CD4-positive, alpha-beta T cell treated with Interleukin-6 for 4 hours (primary cell): ENCODE measurements around the gene TTC24.
"Not testable (repeated sequence)": the region's sequence is repeated elsewhere in the genome, so short reads cannot be mapped to it uniquely, and the experiment has no call there.

Source experiments
- DNase-seq: peaks from one replicate; pipeline ENCODE4 v3.0.0-alpha.2; 2020; ENCODE audit warnings: mixed read lengths

Gene TTC24

GRCh38 chr1:156589546-156589945 is 10.0 kb downstream of the TTC24 start:
- DNase-seq, result no peak

GRCh38 chr1:156590326-156591180 is 11.0 kb downstream of the TTC24 start:
- DNase-seq, result no peak

- peak; percentile 22 for DNase-seq
Observed at GRCh38 chr1:156591181-156591431, 11.6 kb downstream of the TTC24 start.

GRCh38 chr1:156591432-156592157 is 12.1 kb downstream of the TTC24 start, which contains the start of gene NAXE:
NAXE (plus strand) TSS chr1:156591776; CDS start chr1:156591805, 29 bp downstream.
- peak; percentile 82 for DNase-seq

GRCh38 chr1:156592158-156592909 is 12.8 kb downstream of the TTC24 start:
- DNase-seq, result no peak

GRCh38 chr1:156592910-156593660 is 13.6 kb downstream of the TTC24 start:
- no peak for DNase-seq

- DNase-seq, result no peak
Observed at GRCh38 chr1:156593661-156593989, 14.1 kb downstream of the TTC24 start.

- no peak for DNase-seq
Observed at GRCh38 chr1:156594190-156594589, 14.7 kb downstream of the TTC24 start.

GRCh38 chr1:156595016-156595415 is 15.5 kb downstream of the TTC24 start:
- no peak for DNase-seq

- DNase-seq, result no peak
Observed at GRCh38 chr1:156596426-156596825, 16.9 kb downstream of the TTC24 start.

- no peak for DNase-seq
Observed at GRCh38 chr1:156598125-156598524, 18.6 kb downstream of the TTC24 start.

- no peak for DNase-seq
Observed at GRCh38 chr1:156598731-156599432, 19.4 kb downstream of the TTC24 start.

GRCh38 chr1:156599811-156600210 is 20.3 kb downstream of the TTC24 start:
- DNase-seq, result no peak

GRCh38 chr1:156600733-156601121 is 21.2 kb downstream of the TTC24 start:
- no peak for DNase-seq

GRCh38 chr1:156601122-156601830 is 21.8 kb downstream of the TTC24 start, which contains the start of gene GPATCH4:
GPATCH4 (minus strand) TSS chr1:156601479.
- peak; percentile 76 for DNase-seq

- no peak for DNase-seq
Observed at GRCh38 chr1:156601892-156602291, 22.4 kb downstream of the TTC24 start.

- DNase-seq, result peak; percentile 20
Observed at GRCh38 chr1:156602557-156602993, 23.1 kb downstream of the TTC24 start.

- DNase-seq, result not testable (repeated sequence)
Observed at GRCh38 chr1:156607344-156607743, 27.8 kb downstream of the TTC24 start.

GRCh38 chr1:156608036-156608674 is 28.6 kb downstream of the TTC24 start:
- DNase-seq, result peak; percentile 74

- DNase-seq, result peak; percentile 70
Observed at GRCh38 chr1:156608981-156609380, 29.5 kb downstream of the TTC24 start.

- DNase-seq, result not testable (repeated sequence)
Observed at GRCh38 chr1:156610072-156610471, 30.5 kb downstream of the TTC24 start.
